Stimulated activated CD8-positive, alpha-beta memory T cell treated with anti-CD3 and anti-CD28 coated beads, Interleukin-4, amount 100 ng/mL, for 4 hours (primary cell): ENCODE data around the gene NBEA.

Experiments
- DNase-seq, 2 donors: peaks; one replicate each; pipeline ENCODE4 v3.0.0-alpha.2; 2020; ENCODE audit warnings: low read depth in 2 of 2, low spot score in 1 of 2

The NBEA gene

GRCh38 chr13:35471706-35472322, 529.7 kb downstream of the NBEA start:
- DNase-seq: no peak

GRCh38 chr13:35472323-35472881, 530.3 kb downstream of the NBEA start:
- DNase-seq: no peak

DNA sequence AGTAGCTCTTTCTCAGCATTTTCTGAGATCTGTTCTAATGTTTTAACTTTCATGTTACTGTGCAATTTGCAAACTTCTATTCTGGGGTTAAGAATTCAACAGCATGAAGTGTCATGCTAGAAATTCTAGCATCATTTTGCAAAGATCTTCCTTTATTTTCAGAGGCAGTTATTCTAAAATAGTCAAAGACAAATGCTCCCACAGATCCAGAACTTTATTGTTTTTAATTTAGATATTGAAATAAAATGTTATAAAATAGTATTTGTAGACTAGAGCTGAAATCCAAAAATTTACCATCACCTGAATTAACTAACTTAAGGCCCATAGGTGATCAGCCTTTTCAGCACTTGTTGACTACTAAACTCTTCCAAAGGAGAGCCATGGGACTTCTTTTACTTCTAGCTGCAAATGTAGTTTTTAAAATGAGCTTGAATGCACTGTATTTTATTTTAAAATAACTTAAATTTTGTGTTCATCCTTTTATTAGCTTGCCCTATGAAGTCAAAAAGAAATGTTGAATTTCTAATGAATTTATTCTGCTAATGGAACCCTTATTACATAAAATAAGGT, 531.2 kb downstream of the NBEA start:
- DNase-seq: no peak

GRCh38 chr13:35473802-35474201, 531.7 kb downstream of the NBEA start:
- DNase-seq: no peak

- DNase-seq: no peak
Measured at GRCh38 chr13:35474496-35475211, 532.6 kb downstream of the NBEA start.

DNA sequence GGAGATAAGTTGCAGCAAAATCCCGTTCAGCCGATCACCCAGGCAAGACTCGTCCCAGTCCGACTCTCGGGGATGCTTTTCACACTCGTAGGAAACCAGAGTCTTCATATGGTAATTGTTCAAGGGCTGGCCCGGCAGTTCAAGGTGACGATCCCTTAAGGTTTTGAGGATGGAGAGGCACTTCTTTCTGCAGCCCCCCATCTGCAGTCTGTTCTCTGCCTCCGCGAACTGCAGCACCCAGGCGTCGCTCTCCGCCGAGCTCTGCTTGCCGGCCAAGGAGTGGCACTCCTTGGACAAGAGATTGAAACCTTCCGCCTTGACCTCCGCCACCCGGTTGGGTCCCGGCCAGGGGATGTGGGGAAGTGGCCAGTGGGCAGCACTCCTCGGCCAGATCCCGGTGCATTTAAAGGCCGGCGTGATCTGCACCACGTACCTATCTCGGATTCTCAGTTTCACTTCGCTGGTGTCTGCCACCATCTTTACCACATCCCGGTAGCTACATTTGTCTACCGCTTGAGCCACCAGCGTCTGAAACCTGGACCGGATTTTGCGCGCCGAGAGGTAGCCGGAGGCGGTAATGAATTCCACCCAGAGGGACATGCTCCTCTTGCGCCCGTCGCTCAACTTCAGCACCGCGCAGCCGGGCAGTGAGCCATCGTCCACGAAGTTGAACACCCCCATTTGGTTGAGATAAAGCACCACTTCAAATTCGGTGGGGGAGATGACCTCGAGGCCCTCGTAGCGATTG, 533.3 kb downstream of the NBEA start:
- no peak for DNase-seq

- DNase-seq: no peak
Measured at GRCh38 chr13:35475960-35476943, 534.2 kb downstream of the NBEA start, which contains the start of gene MAB21L1. Gene MAB21L1, minus strand, starts transcription at chr13:35476689. Its CDS starts 551 bp downstream, at chr13:35476138.

GRCh38 chr13:35477386-35477946, 535.4 kb downstream of the NBEA start:
- no peak for DNase-seq

DNA sequence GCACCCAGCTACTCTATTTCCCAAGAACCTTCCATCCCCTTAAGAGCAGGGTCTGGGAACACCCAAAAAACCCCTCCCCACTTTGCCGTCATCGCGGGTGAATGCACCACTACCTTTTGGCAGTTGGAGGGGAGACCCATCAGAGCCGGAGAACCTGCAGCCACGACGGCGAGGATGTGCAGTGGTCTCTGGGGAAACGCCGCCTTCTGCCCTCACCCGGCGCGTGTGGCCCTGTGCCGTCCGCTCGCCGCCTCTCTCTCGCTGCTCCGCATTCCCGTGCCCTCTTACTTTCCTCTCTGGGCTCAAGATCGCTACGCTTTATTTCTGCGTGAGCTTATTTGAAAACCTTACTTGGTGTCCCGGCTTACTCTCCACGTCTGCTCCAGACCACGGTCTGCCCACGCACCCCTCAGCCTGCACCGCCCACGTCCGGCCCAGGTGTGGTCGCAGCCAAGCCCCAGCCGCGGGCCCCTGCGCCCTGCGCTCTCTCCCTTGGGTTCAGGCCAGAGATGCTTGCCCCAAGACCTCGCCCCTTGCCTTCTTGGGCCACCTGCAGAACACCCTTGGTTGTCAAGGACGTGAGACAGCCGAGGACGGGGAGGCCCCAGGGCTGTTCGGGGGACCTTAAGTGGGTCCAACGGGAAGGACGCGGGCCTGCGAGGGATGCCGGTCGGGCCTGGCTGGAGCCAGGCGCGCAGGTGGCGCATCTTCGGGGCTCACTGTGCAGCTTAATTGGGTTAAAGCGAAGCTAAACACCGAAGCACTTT, 536.4 kb downstream of the NBEA start:
- DNase-seq: no peak

DNA sequence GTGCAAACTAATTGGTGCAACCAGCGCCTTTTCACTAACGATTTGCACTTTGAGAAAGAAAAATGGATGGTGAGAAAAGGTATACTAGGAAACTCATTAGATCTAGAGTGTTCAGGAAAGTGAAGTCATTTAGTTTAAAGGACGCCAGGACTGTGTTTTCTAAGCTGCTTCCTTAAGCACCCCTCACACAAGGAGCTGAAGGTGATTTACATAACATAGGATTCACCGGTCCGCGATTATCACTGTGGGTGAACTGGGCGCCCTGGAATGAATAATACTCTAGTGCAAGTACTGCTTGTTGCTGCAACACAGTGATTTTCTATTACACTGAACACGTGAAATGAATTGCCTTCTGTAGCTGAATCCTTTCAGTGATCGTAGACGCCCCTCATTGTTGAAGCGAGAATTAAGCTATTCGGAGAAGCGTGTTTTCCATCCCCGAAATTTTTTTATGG, 537.0 kb downstream of the NBEA start:
- no peak for DNase-seq

- DNase-seq: no peak
Measured at GRCh38 chr13:35479706-35480105, 537.6 kb downstream of the NBEA start.

- no peak for DNase-seq
Measured at GRCh38 chr13:35480346-35480745, 538.3 kb downstream of the NBEA start.

DNA sequence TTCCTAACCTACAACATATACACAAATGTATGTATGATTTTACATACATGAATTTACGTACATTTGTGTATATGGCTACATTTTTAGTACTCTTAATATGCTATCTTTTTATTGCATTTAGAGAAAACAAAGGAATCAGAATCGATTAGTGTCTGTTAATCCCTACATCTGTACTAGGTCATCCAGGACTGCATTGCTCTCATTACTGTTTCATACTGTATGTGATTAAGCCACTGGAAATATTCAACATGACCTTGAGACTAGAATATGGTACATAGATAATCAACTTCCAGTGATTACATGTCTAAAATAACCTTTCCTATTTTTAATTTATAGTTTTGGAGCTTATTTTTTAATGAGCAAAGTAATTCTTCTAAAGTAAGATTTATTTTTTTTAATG, 539.7 kb downstream of the NBEA start:
- no peak for DNase-seq

GRCh38 chr13:35482527-35482926, 540.5 kb downstream of the NBEA start:
- no peak for DNase-seq

GRCh38 chr13:35483761-35484160, 541.7 kb downstream of the NBEA start:
- DNase-seq: no peak

DNA sequence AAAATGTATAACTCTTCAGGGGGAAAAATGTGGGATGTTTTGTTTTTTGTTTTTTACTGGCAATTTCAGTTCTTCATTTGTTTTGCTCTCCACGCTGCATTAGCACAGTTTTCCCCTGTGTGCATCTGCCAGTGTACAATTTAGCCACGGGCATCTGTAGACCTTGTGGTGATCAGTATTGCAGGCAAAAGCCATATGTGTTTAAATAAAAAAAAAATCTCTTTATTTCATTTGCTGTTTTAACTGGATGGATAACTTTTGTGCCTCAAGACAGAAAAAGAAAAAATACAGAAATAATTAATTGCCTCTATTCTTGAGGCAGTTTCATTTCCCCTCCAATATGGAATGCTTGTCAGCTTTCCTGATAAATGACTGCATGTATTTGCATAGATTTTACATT, 542.3 kb downstream of the NBEA start:
- DNase-seq: no peak

GRCh38 chr13:35485424-35485823, 543.4 kb downstream of the NBEA start:
- DNase-seq: no peak

DNA sequence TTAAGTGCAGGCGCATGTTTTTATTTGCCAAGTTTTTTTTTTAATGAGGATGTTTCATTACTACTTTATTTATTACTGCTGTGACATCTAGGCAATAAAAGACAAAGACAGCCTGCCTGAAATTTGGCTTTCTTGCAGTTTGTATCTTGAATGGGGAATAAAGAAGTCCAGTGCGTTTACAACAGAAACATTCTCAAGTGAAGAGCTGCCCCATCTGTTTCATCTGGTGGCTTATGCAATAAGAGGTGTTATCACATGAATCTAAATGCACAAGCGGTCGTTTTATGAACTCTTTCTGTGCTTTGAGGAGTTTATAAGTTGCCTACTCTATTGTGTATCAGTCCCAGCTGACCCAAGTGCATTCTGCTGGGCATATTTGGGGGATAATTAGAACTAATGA, 547.0 kb downstream of the NBEA start:
- DNase-seq: no peak

DNA sequence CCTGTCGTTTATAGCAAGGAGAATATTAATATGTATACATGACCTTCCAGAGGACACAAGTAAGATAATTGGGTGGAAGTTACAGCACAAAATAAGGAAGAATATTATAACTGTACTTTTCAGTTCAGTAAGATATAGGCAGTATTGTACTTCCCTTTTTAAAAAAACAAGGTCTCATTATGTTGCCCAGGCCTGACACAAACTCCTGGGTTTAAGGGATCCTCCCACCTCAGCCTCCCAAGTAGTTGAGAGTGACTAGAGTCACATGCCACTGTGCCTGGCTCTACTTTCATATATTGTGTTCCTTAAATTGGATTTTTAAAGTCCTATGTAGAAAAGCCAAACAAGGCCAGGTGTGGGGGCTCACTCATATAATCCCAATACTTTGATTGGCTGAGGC, 553.9 kb downstream of the NBEA start:
- no peak for DNase-seq
